Right lobe of liver (tissue), 6 donors: Measurements from ENCODE around the gene LIN54. TPM values are rescaled to one million over a fixed set of nuclear protein-coding genes. Genes with fewer than 3 reads are reported as not detected.

ENCODE experiments used
- ATAC-seq, 4 donors: fragments of 200-7000 bp; cut with Tn5 transposase; one replicate each; pipeline ENCODE4 v1.9.1; 2020; ENCODE audit warnings: mild to moderate bottlenecking in 4 of 4, moderate library complexity in 4 of 4
- DNase-seq, 3 donors: peaks; one replicate each; pipeline ENCODE4 v3.0.0-alpha.2; 2020
- H3K27ac ChIP-seq, 3 donors: fragments of 200-600 bp; one replicate each; pipeline ENCODE4 v1.8.0; 2022
- H3K27me3 ChIP-seq, 2 donors: fragments of 200-600 bp; one replicate each; pipeline ENCODE4 v1.8.0; 2022
- H3K36me3 ChIP-seq, 4 donors: fragments of 200-600 bp; sonication (generic) in 1 of 4; one replicate each; pipeline versions ENCODE4 v1.5.1 to v1.8.0; 2017 to 2022; ENCODE audit warnings: control low read depth in 1 of 4
- H3K4me1 ChIP-seq, 4 donors: fragments of 200-600 bp; sonication (generic) in 1 of 4; one replicate each; pipeline versions ENCODE4 v1.5.1 to v1.8.0; 2017 to 2022; ENCODE audit warnings: control low read depth in 1 of 4
- H3K4me3 ChIP-seq, 3 donors: fragments of 200-600 bp; one replicate each; pipeline ENCODE4 v1.8.0; 2022
- H3K9me3 ChIP-seq, 4 donors: fragments of 200-600 bp; sonication (generic) in 1 of 4; one replicate each; pipeline versions ENCODE4 v1.5.1 to v1.8.0; 2017 to 2022; ENCODE audit warnings: control low read depth in 1 of 4
- POLR2A ChIP-seq: fragments of 450-650 bp; IDR thresholded peaks from one replicate; pipeline ENCODE4 v1.6.1; 2017; ENCODE audit warnings: antibody characterized with exemption, mild to moderate bottlenecking
- WGBS: methylation state at CpG from one replicate; pipeline ENCODE4 v1.1.6; 2018; ENCODE audit warnings: low coverage, low lambda C conversion rate; ENCODE audit not compliant: insufficient coverage; ENCODE audit errors: missing lambda C conversion rate; 5-methylcytosine and 5-hydroxymethylcytosine counted together
- intact Hi-C, 2 donors: fragments of 100-400 bp; cut with DNase I; formaldehyde crosslinking; loops; one replicate each; pipeline versions ENCODE4 v1.11.2 to v1.14.1; 2022
- total RNA-seq, 6 experiments: library from RNA; depleted of rRNA in 2 of 6; stranded (reverse); fragments of >200 nt in 2 of 6; fragmentation: NEBNext Ultra II Directional in 3 of 6; extraction: Animal tissue kit (Norgen Biotek cat#: 25700) in 3 of 6; gene quantifications; one replicate each; pipeline versions ENCODE4 v1.1.0 to v1.2.4, GENCODE V29; 2016 to 2023
- TF ChIP-seq, protein P1 (sequence below), 4 donors: fragments of 200-600 bp in 3 of 4; fragments of 450-650 bp in 1 of 4; IDR thresholded peaks; one replicate each; pipeline versions ENCODE4 v1.5.1 to v1.8.0; 2016 to 2022; ENCODE audit warnings: antibody characterized with exemption in 4 of 4, mild to moderate bottlenecking in 2 of 4
- donor health status: DM: no; HTN: yes; CAD: no.
- donor health status: DM: no; HTN: no; CAD: no.
- donor health status: DM: no; HTN: no; CAD: no.
- donor health status: DM: no; HTN: yes; CAD: no.
- donor health status: DM: no; HTN: yes; CAD: no.

The LIN54 gene
- total RNA-seq, 6 experiments from 2014 or later, result 5.4 to 8.1 (median 6.0) TPM

DNA sequence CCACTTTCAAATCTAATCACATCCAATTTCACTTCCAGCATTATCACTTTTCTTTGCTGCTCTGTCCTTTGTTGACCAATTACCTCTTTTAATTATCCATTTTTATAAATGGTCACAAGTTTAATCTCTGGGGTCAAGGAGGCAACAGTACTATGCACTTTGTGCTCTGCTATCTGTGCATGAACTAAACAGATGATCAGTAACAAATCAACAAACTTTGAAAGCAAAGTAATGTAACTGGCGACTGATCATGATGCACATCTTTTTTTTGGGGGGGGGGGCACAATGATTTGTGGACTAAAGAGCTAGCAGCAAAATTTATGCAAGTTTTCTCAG is 118.2 kb downstream of the LIN54 start:
- Histone ChIP-seq H3K27ac (peak overlapping the region; percentile 97), H3K4me1 (peaks cover 0 to 31% (median 6%) of the 10 kb centered on the region in 4 donors), H3K9me3 (no peaks in the 10 kb centered on the region), H3K27me3 (no peaks in the 10 kb centered on the region), H3K4me3 (peak overlapping the region in 1 of 3 donors; percentile 83), H3K36me3 (peaks cover 0 to 15% (median 0%) of the 10 kb centered on the region in 4 donors)
- intact Hi-C loops, result no loop called here
- WGBS, result 37% methylated on average over 1 of the region's 1 CpG
- ATAC-seq (peak in 1 of 4 donors; percentile 5), DNase-seq (no peak)
- no peak for TF ChIP-seq POLR2A
- TF ChIP-seq, protein P1, sequence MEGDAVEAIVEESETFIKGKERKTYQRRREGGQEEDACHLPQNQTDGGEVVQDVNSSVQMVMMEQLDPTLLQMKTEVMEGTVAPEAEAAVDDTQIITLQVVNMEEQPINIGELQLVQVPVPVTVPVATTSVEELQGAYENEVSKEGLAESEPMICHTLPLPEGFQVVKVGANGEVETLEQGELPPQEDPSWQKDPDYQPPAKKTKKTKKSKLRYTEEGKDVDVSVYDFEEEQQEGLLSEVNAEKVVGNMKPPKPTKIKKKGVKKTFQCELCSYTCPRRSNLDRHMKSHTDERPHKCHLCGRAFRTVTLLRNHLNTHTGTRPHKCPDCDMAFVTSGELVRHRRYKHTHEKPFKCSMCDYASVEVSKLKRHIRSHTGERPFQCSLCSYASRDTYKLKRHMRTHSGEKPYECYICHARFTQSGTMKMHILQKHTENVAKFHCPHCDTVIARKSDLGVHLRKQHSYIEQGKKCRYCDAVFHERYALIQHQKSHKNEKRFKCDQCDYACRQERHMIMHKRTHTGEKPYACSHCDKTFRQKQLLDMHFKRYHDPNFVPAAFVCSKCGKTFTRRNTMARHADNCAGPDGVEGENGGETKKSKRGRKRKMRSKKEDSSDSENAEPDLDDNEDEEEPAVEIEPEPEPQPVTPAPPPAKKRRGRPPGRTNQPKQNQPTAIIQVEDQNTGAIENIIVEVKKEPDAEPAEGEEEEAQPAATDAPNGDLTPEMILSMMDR (IDR thresholded peaks at IDR 0.05), result no peak

DNA sequence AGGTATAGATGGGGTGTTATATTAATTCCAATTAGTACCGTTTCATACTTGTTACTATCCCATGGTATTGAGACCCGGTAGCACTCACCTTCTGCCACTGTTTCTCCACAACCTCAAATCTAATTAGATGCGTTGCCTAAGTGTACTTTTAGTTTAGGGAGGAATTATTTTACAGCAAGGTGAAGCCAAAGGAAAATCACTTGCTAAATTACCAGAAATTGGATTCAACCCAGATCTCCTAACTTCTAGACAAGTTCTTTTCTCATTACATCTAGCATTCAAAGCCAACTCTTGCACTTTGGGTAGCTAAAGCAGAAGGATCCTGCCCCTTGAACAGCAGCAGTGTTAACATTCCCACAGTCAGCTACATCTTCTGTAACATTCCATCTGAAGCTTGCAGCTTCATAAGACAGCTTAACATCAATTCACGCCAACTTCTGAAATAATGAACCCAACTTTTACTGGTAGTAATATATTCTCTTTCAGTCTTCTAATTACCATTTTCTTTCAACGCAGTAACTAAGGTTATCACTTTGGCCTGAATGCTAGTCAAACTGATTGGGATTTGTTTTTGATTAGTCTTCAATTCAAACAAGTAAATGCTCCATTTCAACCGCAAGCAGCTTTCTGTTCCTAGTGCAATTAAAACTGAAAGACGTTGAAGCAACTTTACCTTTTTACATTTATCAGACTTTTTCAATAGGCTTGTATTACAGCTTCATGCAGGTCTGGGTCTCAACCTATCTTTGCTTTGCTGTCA is 118.7 kb downstream of the LIN54 start:
- ATAC-seq, result peak in 3 of 4 donors; percentile 1 to 2 (median 2)
- intact Hi-C loops, result no loop called here

DNA sequence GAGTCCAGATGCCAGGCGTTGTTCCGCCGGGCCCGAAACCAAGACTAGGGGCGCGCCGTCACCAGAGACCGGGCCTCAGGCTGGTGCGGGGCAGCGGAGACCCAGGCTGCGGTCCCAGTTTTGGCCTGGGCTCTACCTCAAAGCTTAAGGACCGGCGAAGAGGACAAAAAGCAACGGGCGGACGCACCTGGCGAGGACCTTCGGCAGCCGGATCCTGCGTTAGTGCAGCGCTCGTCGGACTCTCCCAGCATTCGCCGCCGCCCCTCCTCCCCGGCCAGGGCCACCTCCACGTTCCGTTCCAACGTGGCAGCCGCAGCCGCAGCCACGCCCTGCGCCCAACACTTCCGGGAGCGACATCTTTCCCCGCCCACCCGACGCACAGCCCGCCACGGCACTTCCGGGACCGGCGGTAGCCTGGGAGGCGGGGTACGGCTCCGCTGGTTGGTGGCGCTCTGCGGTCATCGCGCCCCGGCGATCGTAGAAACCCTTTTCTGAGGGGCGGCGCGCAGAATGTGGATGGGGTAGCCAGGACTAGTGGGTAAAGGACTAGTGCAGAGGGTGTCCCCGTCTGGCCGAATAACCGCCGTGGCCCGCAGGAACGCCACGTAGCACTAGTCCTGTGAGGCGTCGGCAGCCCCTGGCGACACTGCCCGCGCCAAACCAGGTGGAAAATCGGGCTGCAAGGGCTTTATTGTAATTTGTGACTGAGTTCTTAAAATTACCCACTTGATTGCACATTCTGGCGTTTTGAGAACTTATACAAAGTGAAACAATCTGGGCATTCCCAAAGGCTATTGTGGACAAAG is 119.5 kb downstream of the LIN54 start, which contains the start of gene SEC31A:
Gene SEC31A, minus strand, starts transcription at position 253 of the 806 bp plus-strand sequence. CDS start 9,217 bp downstream, outside the sequence.
- H3K4me3 ChIP-seq, result peak within 1 kb of the TSS; percentile 67 to 83 (median 83)
- 0% methylated on average over 17 of the region's 71 CpGs for WGBS
- H3K9me3 ChIP-seq, result no peaks in the 10 kb centered on the region
- intact Hi-C loops, result no loop called here
- DNase-seq, result peak; percentile 98 to 99 (median 98)
- H3K27ac ChIP-seq, result peak within 1 kb of the TSS; percentile 97
- ATAC-seq, result peak; percentile 94 to 98 (median 96)
- TF ChIP-seq, protein P1 (IDR thresholded peaks at IDR 0.05), result peak in 3 of 4 donors; percentile 4 to 18 (median 10)
- TF ChIP-seq POLR2A, result peak; percentile 97
- H3K36me3 ChIP-seq, result peaks cover 0 to 8% (median 0%) of the 10 kb centered on the region in 4 donors
- peaks cover 0 to 44% (median 12%) of the 10 kb centered on the region in 4 donors for H3K4me1 ChIP-seq
- no peaks in the 10 kb centered on the region for H3K27me3 ChIP-seq

More for the DNA sequence above, 118.7 kb downstream of the LIN54 start:
- WGBS, result 12% methylated on average over 7 of the region's 7 CpGs
- no peak for DNase-seq
- Histone ChIP-seq H3K36me3 (peaks cover 0 to 13% (median 0%) of the 10 kb centered on the region in 4 donors), H3K9me3 (no peaks in the 10 kb centered on the region), H3K4me1 (peaks cover 0 to 37% (median 9%) of the 10 kb centered on the region in 4 donors), H3K27ac (peak overlapping the region; percentile 97), H3K4me3 (peak overlapping the region; percentile 67 to 83 (median 83)), H3K27me3 (no peaks in the 10 kb centered on the region)
- no peak for TF ChIP-seq POLR2A
- TF ChIP-seq, protein P1 (IDR thresholded peaks at IDR 0.05), result no peak

DNA sequence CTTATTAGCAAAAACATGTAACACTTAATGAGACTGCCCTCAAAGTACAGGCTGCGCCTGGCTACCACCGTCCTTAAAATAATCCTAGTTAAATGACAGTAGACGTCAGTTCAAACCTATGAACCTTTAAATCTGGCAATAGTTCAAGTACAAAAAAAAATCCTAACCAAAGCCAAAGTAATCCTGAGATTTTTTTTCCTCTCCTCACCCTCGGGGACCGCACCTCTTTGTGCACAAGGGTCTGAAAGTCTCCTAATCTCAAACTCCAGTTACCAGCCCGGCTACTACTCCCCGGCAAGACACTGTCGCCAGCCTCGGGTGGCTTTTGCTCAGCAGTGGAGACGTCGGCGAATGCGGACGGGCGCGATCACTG is 120.1 kb downstream of the LIN54 start:
- intact Hi-C loops, result no loop called here
- Histone ChIP-seq H3K9me3 (no peaks in the 10 kb centered on the region), H3K4me3 (peak overlapping the region; percentile 67 to 83 (median 83)), H3K27me3 (no peaks in the 10 kb centered on the region), H3K36me3 (peaks cover 0 to 8% (median 0%) of the 10 kb centered on the region in 4 donors), H3K27ac (peak overlapping the region; percentile 97), H3K4me1 (peaks cover 0 to 50% (median 17%) of the 10 kb centered on the region in 4 donors)
- DNase-seq, result no peak
- ATAC-seq, result peak; percentile 7 to 23 (median 11)
- TF ChIP-seq, protein P1 (IDR thresholded peaks at IDR 0.05), result no peak
- 0% methylated on average over 13 of the region's 16 CpGs for WGBS
